HG02981 (cell line): Measurements from ENCODE around the gene STX1A.
A peak's percentile ranks its signal among the peaks of the same experiment; 100 is the strongest.

Experiments
- ATAC-seq: cut with Tn5 transposase; IDR thresholded peaks from one replicate; pipeline ENCODE4 v1.9.1; 2021; ENCODE audit warnings: mild to moderate bottlenecking, moderate library complexity; ENCODE audit not compliant: unreplicated experiment

The STX1A gene

DNA sequence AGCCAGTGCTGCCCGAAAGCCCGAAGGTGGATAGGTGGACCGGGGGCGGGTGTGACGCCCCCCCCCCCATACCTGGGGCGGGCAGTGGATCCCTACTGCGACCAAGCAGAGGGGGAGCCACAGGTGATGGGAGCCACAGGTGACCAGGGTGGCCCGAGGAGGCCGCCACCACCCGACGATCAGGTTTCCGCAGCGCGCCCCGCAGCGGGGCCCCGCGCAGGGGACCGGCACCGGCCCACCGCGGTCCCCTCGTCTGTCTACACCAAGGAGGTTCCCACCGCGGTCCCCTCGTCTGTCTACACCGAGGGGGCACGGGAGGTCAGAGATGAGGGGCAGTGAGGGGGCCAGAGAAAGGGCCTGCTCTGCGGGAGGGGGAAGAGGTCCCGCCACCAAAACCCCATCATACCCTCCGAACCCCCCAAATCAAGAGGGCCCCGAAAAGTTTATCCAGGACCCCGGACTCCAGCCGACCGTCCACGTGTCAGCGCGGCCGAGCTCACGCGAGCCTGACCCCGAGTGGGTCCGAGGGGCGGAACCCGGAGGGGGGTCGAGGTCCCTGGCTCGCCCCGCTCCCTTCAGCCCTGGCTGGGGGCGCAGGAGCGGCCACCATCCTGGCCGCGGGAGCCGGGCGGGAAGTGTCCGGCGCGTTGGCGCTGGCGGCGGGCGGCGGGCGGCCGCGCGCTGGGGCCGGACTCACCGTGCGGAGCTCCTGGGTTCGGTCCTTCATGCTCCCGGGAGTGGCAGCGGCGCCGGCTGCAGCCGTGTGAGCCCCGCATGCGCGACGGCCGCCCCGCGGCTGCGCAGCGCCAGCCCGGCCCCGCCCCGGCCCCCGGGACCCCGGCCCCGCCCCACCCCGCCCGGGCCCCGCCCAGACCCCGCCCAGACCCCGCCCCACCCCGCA lies at the start of gene STX1A:
Gene STX1A (minus strand): TSS at position 765 of the 901 bp plus-strand sequence. CDS start 38 bp downstream, at position 727.
- peak; percentile 60 for ATAC-seq

GRCh38 chr7:73768641-73769480 lies 49.4 kb upstream of the STX1A start:
- ATAC-seq, result no peak

GRCh38 chr7:73766556-73767229 lies 47.2 kb upstream of the STX1A start:
- ATAC-seq, result no peak

DNA sequence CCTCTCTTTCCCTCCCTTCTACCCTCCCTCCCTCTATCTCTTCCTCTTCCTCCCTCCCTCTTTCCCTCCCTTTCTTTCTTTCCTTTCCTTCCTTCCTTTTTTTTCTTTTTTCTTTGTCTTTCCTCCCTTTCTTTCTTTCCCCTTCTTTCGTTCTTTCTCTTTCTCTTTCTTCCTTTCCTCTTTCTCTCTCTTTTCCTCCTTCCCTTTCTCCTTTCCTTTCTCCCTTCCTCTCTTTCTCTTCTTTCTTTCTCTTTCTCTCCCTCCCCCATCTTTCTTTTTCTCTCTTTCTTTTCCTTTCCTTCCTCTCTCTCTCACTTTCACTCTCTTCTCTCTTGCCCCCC lies 43.2 kb upstream of the STX1A start:
- ATAC-seq, result no peak

- no peak for ATAC-seq
Measured at GRCh38 chr7:73761854-73762658, 42.6 kb upstream of the STX1A start.

DNA sequence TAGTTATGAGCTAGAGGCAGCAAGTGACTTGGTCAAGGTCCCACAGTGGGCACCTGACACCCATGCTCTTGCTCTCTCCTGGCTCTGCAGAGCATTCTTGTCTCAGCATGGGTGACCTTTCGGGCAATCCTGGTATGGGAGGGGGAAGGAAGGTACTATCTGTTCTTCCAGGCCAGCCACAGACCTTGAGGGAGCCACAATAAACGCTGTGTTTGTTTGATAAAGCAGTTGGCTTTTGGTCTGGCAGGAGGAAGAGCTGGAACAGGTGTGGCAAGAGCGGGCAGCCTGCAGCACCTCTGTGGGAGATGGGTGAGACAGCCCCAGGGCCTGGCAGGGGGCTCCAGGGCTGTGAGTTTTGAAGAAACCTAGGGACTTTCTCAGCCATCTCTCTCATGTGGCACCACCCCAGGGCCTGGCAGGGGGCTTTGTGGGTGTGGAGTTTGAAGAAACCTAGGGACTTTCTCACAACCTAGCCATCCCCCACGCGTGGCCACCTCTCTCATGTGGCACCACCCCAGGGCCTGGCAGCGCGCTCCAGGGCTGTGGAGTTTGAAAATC lies 39.2 kb upstream of the STX1A start:
- ATAC-seq, result no peak

GRCh38 chr7:73749931-73750776 lies 30.7 kb upstream of the STX1A start:
- no peak for ATAC-seq

DNA sequence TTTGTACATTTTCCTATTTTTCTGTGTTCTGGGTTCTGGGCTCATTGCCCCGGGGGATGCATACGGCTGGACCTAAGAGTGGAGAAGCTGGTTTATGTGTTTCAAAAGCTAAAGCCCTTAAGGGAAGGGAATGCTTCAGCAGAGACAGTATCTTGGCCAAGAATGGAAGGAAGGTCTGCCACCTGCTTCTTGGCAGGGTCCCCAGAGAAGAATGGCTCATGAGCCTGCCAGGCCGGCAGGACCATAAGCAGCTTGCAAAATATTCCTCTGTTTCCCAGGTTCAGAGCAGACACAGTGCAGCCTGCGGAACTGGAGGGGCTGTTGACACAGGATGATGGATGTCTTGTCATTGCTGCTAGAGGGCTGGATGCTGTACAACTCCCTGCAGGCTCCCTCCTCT lies 26.9 kb upstream of the STX1A start:
- ATAC-seq, result no peak

DNA sequence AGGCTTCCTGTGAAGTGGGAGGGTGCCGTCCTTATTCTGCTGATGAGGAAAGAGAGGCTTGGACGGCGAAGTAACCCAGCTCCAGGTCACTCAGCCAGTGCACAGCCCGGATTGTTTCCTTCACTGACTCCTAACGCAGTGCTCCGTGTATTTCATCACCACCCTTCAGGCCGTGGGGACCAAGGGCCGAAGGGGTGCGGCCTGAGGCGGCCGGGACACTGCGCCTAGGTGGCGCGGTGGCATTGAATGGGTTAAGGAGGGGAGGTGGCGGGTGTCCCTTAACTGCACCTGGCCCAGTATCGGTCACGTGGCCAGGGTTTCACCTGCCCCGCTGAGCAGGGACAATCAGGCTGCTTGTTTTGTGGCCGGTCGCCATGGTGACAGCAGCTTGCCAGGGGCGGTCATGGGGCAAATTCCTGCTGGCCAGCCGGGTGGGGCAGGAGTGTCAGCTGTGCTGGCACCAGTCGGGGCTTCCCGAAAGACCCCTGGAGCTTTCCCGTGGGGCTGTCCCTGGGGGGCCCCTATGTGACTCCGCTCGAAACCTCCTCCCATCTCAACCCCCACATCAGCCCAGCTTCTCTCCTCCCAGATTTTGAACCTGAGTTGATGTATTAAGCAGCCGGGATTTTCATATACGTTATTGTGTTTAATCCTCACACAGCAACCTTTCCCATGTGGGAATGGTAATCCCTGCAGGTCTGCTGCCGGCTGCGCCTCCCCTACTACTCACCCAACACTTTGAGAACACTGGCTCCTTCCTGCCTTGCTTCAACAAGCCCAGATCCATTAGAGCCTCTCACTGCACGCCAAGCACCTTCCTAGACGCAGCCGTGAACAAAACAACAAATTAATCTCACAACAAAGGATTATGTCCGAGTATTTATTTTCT lies 23.5 kb upstream of the STX1A start:
- no peak for ATAC-seq

GRCh38 chr7:73742338-73742752 lies 22.9 kb upstream of the STX1A start:
- ATAC-seq, result no peak

DNA sequence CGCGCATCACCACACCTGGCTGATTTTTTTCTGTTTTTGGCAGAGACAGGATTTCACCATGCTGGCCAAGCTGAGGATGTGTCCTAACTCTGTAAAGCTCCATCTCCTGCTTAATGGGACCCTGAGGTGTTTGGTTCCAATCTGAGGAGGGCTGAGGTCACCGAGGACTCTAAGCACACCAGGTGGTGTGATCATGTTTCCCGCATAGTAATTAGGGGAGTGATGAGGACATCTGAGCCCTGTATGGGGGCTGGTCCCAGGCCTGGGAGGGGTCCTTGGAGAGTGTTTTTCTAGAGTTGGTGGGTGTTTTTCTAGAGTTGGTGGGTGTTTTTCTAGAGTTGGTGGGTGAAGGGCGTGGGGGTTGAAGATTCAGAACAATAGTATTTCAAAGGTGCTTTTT lies 22.1 kb upstream of the STX1A start:
- no peak for ATAC-seq

- no peak for ATAC-seq
Measured at GRCh38 chr7:73740771-73741170, 21.3 kb upstream of the STX1A start.

- ATAC-seq, result no peak
Measured at GRCh38 chr7:73740212-73740611, 20.7 kb upstream of the STX1A start.

- no peak for ATAC-seq
Measured at GRCh38 chr7:73739387-73739767, 19.9 kb upstream of the STX1A start.

DNA sequence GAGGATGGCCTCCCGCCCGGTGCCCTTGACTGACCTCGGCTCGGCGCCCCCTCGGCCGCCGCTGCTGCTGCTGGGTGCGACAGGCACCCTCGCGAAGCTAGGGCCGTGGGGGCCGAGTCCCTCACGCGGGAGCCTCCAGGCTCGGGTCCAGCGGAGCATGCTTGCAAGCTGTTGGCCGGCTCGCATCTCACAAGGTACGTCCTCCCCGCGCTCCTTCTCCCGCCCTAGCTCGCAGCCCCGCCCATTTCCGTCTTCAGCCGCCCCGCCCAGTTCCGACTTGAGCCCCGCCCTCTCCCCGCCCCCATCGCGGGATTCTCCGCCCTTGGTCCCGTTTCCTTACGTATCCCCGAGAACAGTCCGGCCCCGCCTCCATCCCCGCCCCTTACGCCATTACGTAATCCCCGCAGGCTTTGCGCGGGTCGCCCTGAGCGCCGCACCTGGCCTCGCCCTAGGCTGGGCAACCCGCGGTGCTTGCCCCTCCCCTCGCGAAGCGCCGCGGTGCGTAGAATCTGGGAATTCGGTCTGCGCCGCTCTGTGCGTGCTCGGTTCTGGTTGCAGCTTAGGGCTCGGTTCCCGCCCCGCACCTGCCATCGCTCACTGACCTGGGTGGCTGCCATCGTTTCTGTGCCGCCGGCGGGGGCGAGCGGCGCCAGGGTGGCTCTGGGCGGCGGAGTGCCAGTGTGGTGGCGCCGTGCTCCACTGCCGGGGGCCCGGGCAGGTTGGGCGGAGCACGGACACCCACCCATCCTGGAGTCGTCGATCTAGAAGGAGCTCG lies 19.3 kb upstream of the STX1A start, which contains the start of gene ABHD11:
Gene ABHD11 (minus strand): TSS at position 191 of the 775 bp plus-strand sequence. CDS start 32 bp downstream, at position 159.
- peak; percentile 86 for ATAC-seq

GRCh38 chr7:73738220-73738611 lies 18.7 kb upstream of the STX1A start:
- no peak for ATAC-seq

DNA sequence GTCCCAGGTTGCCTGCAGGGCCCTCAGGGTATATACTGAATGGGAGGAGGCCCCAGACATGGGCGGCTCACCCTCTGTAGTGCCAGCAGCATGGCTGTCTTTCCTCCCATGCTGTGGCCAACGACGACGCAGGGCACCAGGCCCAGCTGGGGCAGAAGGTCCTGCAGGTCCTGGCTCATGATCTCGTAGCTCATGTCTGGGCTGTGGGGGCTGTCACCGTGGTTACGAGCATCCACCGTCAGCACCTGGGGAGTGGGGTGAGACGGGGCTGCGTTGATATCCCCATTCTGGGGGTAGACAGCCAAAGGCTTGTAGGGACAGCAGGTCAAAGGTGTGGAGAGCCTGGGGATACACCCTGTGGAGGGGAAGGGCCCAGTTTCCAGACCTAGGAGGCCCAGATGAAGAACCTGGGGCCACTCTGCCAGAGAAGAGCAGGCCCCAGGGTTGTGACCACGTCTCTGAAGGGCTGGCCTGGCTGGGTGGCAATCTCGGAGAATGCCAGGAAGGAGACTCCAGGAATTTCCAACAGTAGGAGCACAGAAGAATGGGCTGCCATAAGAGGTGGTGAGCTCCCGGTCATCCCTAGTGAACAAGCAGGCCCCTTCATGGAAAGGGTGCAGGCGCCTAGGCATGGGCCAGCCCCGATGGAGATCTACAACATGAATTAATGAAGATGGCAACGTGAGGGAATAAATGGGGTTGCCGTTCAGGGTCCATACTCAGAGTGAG lies 18.2 kb upstream of the STX1A start:
- ATAC-seq, result no peak
